A549 (cell line): Measurements from ENCODE around the gene HILPDA. TPM values are rescaled to one million over a fixed set of nuclear protein-coding genes. Genes with fewer than 3 reads are reported as not detected.

Experiments
- ATAC-seq, 2 experiments: fragments of 200-7000 bp in 1 of 2; fragments of >200 bp in 1 of 2; cut with Nextera tagmentation in 1 of 2; cut with Tn5 transposase in 1 of 2; 3 replicates each; pipeline versions ENCODE4 v1.8.0 to v1.9.1; 2018 to 2020; ENCODE audit warnings: mild to moderate bottlenecking in 1 of 2, moderate library complexity in 1 of 2
- CTCF ChIA-PET: fragments of 300-600 bp; sonication (Branson Sonifier 250); formaldehyde crosslinking; extraction: SDS; loops from one replicate; lab custom pipeline; 2021; ENCODE audit warnings: antibody characterized with exemption, inconsistent platforms; lab: Yijun Ruan, JAX
- POLR2A ChIA-PET: fragments of 350-600 bp; formaldehyde crosslinking; extraction: SDS; loops from one replicate; lab custom pipeline; 2021; ENCODE audit warnings: antibody characterized with exemption, inconsistent platforms; lab: Yijun Ruan, JAX
- DNase-seq, 2 experiments: peaks; one replicate each; pipeline versions ENCODE4 v3.0.0 to v3.0.0-alpha.2; 2011 to 2016; ENCODE audit warnings: low read depth in 1 of 2, low spot score in 1 of 2
- FAIRE-seq: peaks from 2 replicates; lab custom pipeline; 2011; peaks lifted over from hg19 to GRCh38; lab: Jason Lieb, UNC
- H3K27ac ChIP-seq, 2 experiments: fragments of >200 bp; sonication (Bioruptor Twin); formaldehyde crosslinking; 3 replicates each; pipeline ENCODE4 v1.5.1; 2016 to 2017
- H3K4me1 ChIP-seq: fragments of >200 bp; sonication (Bioruptor Twin); formaldehyde crosslinking; 3 replicates; pipeline ENCODE4 v1.6.1; 2016
- H3K4me2 ChIP-seq: fragments of >200 bp; sonication (Bioruptor Twin); formaldehyde crosslinking; 3 replicates; pipeline ENCODE4 v1.6.1; 2016
- H3K4me3 ChIP-seq: fragments of >200 bp; sonication (Bioruptor Twin); formaldehyde crosslinking; 3 replicates; pipeline ENCODE4 v1.5.1; 2016
- H3K9me3 ChIP-seq: fragments of >200 bp; sonication (Bioruptor Twin); formaldehyde crosslinking; 3 replicates; pipeline ENCODE4 v1.6.1; 2016
- BCL3 ChIP-seq: fragments of >200 bp; sonication (Bioruptor Twin); formaldehyde crosslinking; IDR thresholded peaks from 3 replicates; pipeline ENCODE4 v1.6.1; 2016
- BHLHE40 ChIP-seq: IDR thresholded peaks from 2 replicates; pipeline ENCODE4 v1.6.1; 2012; ENCODE audit warnings: low read depth, low read length, inconsistent platforms
- CHD2 ChIP-seq: fragments of 150-350 bp; IDR thresholded peaks from 2 replicates; pipeline ENCODE4 v1.6.1; 2014; ENCODE audit warnings: low read length; ENCODE audit not compliant: partially characterized antibody
- CHD4 ChIP-seq: fragments of 200-600 bp; sonication (generic); IDR thresholded peaks from 2 replicates; pipeline ENCODE4 v1.6.1; 2016; ENCODE audit warnings: antibody characterized with exemption, mild to moderate bottlenecking, borderline replicate concordance
- E2F6 ChIP-seq: IDR thresholded peaks from 2 replicates; pipeline ENCODE4 v1.6.1; 2012; ENCODE audit warnings: low read depth, borderline replicate concordance
- EHMT2 ChIP-seq: fragments of 200-600 bp; sonication (generic); IDR thresholded peaks from 2 replicates; pipeline ENCODE4 v1.6.1; 2016; ENCODE audit warnings: antibody characterized with exemption, low read depth, mild to moderate bottlenecking, moderate library complexity
- EP300 ChIP-seq, 2 experiments: fragments of >200 bp; sonication (Bioruptor Twin); formaldehyde crosslinking; IDR thresholded peaks; 2 replicates in 1 of 2; 3 replicates in 1 of 2; pipeline ENCODE4 v1.6.1; 2016 to 2017
- ESRRA ChIP-seq: fragments of 150-350 bp; IDR thresholded peaks from 2 replicates; pipeline ENCODE4 v1.6.1; 2014; ENCODE audit warnings: mild to moderate bottlenecking, low read length, borderline replicate concordance
- FOSB ChIP-seq: fragments of 250-450 bp; sonication (Bioruptor Pico); IDR thresholded peaks from 2 replicates; pipeline ENCODE4 v1.5.0; 2020; ENCODE audit warnings: mild to moderate bottlenecking, moderate library complexity
- FOSL2 ChIP-seq, 2 experiments: fragments of 450-650 bp in 1 of 2; fragments of >200 bp in 1 of 2; sonication (Bioruptor Twin) in 1 of 2; formaldehyde crosslinking; IDR thresholded peaks; 2 replicates each; pipeline versions ENCODE4 v1.5.0 to v1.6.1; 2016 to 2020; ENCODE audit warnings: mild to moderate bottlenecking in 1 of 2, moderate library complexity in 1 of 2
- GATA3 ChIP-seq: IDR thresholded peaks from 2 replicates; pipeline ENCODE4 v1.6.1; 2012; ENCODE audit warnings: borderline replicate concordance
- HDAC2 ChIP-seq: fragments of 200-600 bp; sonication (generic); IDR thresholded peaks from 2 replicates; pipeline ENCODE4 v1.6.1; 2016
- HOXB5 ChIP-seq: fragments of 250-450 bp; sonication (Bioruptor Pico); IDR thresholded peaks from 2 replicates; pipeline ENCODE4 v1.5.0; 2020; ENCODE audit warnings: mild to moderate bottlenecking, moderate library complexity
- JUN ChIP-seq, 2 experiments: fragments of >200 bp; sonication (Bioruptor Twin); formaldehyde crosslinking; IDR thresholded peaks; 2 replicates in 1 of 2; 3 replicates in 1 of 2; pipeline ENCODE4 v1.6.1; 2016 to 2017
- KDM5A ChIP-seq: fragments of 200-600 bp; sonication (generic); IDR thresholded peaks from 2 replicates; pipeline ENCODE4 v1.6.1; 2016; ENCODE audit warnings: antibody characterized with exemption, mild to moderate bottlenecking
- MAX ChIP-seq: IDR thresholded peaks from 2 replicates; pipeline ENCODE4 v1.6.1; 2012
- MYC ChIP-seq: IDR thresholded peaks from 2 replicates; pipeline ENCODE4 v1.6.1; 2012; ENCODE audit warnings: mild to moderate bottlenecking, inconsistent platforms, low read length, improper control_type of control experiment, borderline replicate concordance
- POLR2A ChIP-seq: IDR thresholded peaks from 2 replicates; pipeline ENCODE4 v1.6.1; 2012; ENCODE audit warnings: mild to moderate bottlenecking, low read length
- RCOR1 ChIP-seq: fragments of 150-350 bp; IDR thresholded peaks from 2 replicates; pipeline ENCODE4 v1.6.1; 2014; ENCODE audit warnings: antibody characterized with exemption, low read length, low read depth
- REST ChIP-seq: fragments of 200-600 bp; sonication (generic); IDR thresholded peaks from 2 replicates; pipeline ENCODE4 v1.6.1; 2016; ENCODE audit warnings: antibody characterized with exemption, mild to moderate bottlenecking, moderate library complexity
- SMC3 ChIP-seq: fragments of >200 bp; sonication (Bioruptor Twin); formaldehyde crosslinking; IDR thresholded peaks from 3 replicates; pipeline ENCODE4 v1.6.1; 2018; ENCODE audit warnings: inconsistent platforms
- ZNF302 ChIP-seq: fragments of 250-450 bp; sonication (Bioruptor Pico); IDR thresholded peaks from 2 replicates; pipeline ENCODE4 v1.9.0; 2021; ENCODE audit warnings: inconsistent platforms, mild to moderate bottlenecking, moderate library complexity
- WGBS: methylation state at CpG from one replicate; pipeline ENCODE4 v1.1.6; 2017; ENCODE audit errors: missing lambda C conversion rate; 5-methylcytosine and 5-hydroxymethylcytosine counted together
- polyA minus RNA-seq: library from RNA; depleted of rRNA, polyadenylated mRNA; stranded (reverse); fragments of >200 nt; gene quantifications from 2 replicates; pipeline ENCODE4 v1.2.3, GENCODE V29; 2011; rRNA and poly(A)+ RNA removed
- polyA plus RNA-seq, 4 experiments: library from polyadenylated mRNA; depleted of rRNA in 3 of 4; stranded (reverse); fragments of >200 nt; fragmentation: RNase III in 1 of 4; extraction: RNeasy Plus Mini Kit Qiagen cat#74134 plus additional on column Dnase treatment in 1 of 4; gene quantifications; 2 replicates in 3 of 4; 3 replicates in 1 of 4; pipeline ENCODE4 v1.2.3, GENCODE V29; 2011 to 2017

Gene HILPDA
- polyA plus RNA-seq (2011; rRNA removed) (94.6 and 179 TPM in 2 replicates), polyA plus RNA-seq (2017; fragmentation: RNase III; extraction: RNeasy Plus Mini Kit Qiagen cat#74134 plus additional on column Dnase treatment) (22.0 to 24.2 TPM (median 24.2 TPM) in 3 replicates), polyA minus RNA-seq (127 and 199 TPM in 2 replicates)
- 46.7 and 46.9 TPM in 2 replicates for polyA plus RNA-seq (2012; cell fraction: cytosol; rRNA removed)
- 16.5 and 23.0 TPM in 2 replicates for polyA plus RNA-seq (2012; cell fraction: nucleus; rRNA removed)

- peak; percentile 94 to 95 for ATAC-seq
- peak within 1 kb of the TSS; percentile 86 to 94 for H3K27ac ChIP-seq
Measured at GRCh38 chr7:128455543-128456254, at the start of gene HILPDA. HILPDA (plus strand) TSS chr7:128455878; CDS start chr7:128457269, 1,391 bp downstream.

GRCh38 chr7:128406314-128407232, 49.1 kb upstream of the HILPDA start:
- FAIRE-seq (no peak), ATAC-seq (no peak), DNase-seq (no peak)
- POLR2A ChIA-PET: no interaction called here
- H3K27ac ChIP-seq: peak overlapping the region; percentile 84 to 96; a peak in 4 of 6 replicates
- H3K9me3 ChIP-seq: no peaks in the 10 kb centered on the region
- TF ChIP-seq REST (no peak), EP300 (IDR thresholded peaks at IDR 0.05) (no peak), BCL3 (no peak), FOSL2 (IDR thresholded peaks at IDR 0.05) (no peak), FOSL2 (CRISPR knock-in tag; IDR thresholded peaks at IDR 0.05) (no peak)
- peak overlapping the region; percentile 93 for H3K4me2 ChIP-seq
- peak overlapping the region; percentile 85 for H3K4me3 ChIP-seq
- CTCF ChIA-PET: interaction anchor here (1.3 to 27.7 kb wide), 4 partner anchors 9 to 53 kb away, joined by 5 to 695 read pairs (median 74); no protein-coding TSS in a partner anchor
- H3K4me1 ChIP-seq: peaks cover 42% of the 10 kb centered on the region
- 69% methylated on average over 15 of the region's 17 CpGs for WGBS

More at GRCh38 chr7:128455543-128456254, at the start of gene HILPDA:
- CTCF ChIA-PET: interaction anchor here (0.6 to 5.3 kb wide), 13 partner anchors 11 to 108 kb away, joined by 3 to 66 read pairs (median 5); no protein-coding TSS in a partner anchor
- Histone ChIP-seq H3K4me1 (peaks cover 49% of the 10 kb centered on the region), H3K9me3 (no peaks in the 10 kb centered on the region), H3K4me2 (peak within 1 kb of the TSS; percentile 96), H3K4me3 (peak within 1 kb of the TSS; percentile 78)
- WGBS: under 1% methylated on average over 35 of the region's 64 CpGs
- no peak for FAIRE-seq
- POLR2A ChIA-PET: interaction anchor here (0.6 to 1.6 kb wide), 6 partner anchors 16 to 70 kb away, joined by 3 to 15 read pairs (median 4); partner anchors contain the start of gene IMPDH1
- DNase-seq: peak; percentile 91 to 94
- TF ChIP-seq FOSB (CRISPR knock-in tag) (no peak), RCOR1 (no peak), ESRRA (no peak), MAX (peak; percentile 86), GATA3 (peak; percentile 70), CHD2 (no peak), POLR2A (peak; percentile 87), CHD4 (no peak), BHLHE40 (no peak), HOXB5 (CRISPR knock-in tag) (0 out of 2 replicates have a peak, but pooled peaks have one; percentile 39), KDM5A (peak; percentile 38; the same call in 1 of the 2 replicates), EHMT2 (no peak), HDAC2 (no peak), BCL3 (peak; percentile 83), E2F6 (peak; percentile 90), JUN (IDR thresholded peaks at IDR 0.05) (peak; percentile 85 to 90; a peak in 4 of 5 replicates), SMC3 (0 out of 3 replicates have a peak, but pooled peaks have one; percentile 12), MYC (peak; percentile 69; the same call in 1 of the 2 replicates), ZNF302 (CRISPR knock-in tag) (no peak), EP300 (IDR thresholded peaks at IDR 0.05) (peak in 1 of 2 experiments; percentile 24; a peak in 1 of 5 replicates)
